RWPE2 (cell line): ENCODE data around the gene NRG2.

Experiments used
- ATAC-seq: fragments of 200-7000 bp; cut with Tn5 transposase; 3 replicates; pipeline ENCODE4 v1.9.1; 2021; ENCODE audit warnings: low read depth
- DNase-seq: peaks from one replicate; pipeline ENCODE4 v3.0.0-alpha.2; 2020; ENCODE audit warnings: low spot score
- H3K27ac ChIP-seq: fragments of 450-650 bp; 2 replicates; pipeline ENCODE4 v1.5.1; 2017; ENCODE audit warnings: mild to moderate bottlenecking; ENCODE audit not compliant: poor library complexity, severe bottlenecking
- H3K27me3 ChIP-seq: fragments of 250-450 bp; sonication (Bioruptor Pico); 2 replicates; pipeline ENCODE4 v1.5.1; 2021; ENCODE audit warnings: mild to moderate bottlenecking, moderate library complexity; ENCODE audit not compliant: insufficient read depth, poor library complexity, severe bottlenecking
- H3K36me3 ChIP-seq: fragments of 250-450 bp; sonication (Bioruptor Pico); 2 replicates; pipeline ENCODE4 v1.5.1; 2020; ENCODE audit warnings: low read depth, mild to moderate bottlenecking, moderate library complexity
- H3K4me1 ChIP-seq: fragments of 250-450 bp; sonication (Bioruptor Pico); 2 replicates; pipeline ENCODE4 v1.5.1; 2021; ENCODE audit warnings: mild to moderate bottlenecking, moderate library complexity; ENCODE audit not compliant: insufficient read depth, poor library complexity, severe bottlenecking
- H3K4me3 ChIP-seq: fragments of 250-450 bp; sonication (Bioruptor Pico); 2 replicates; pipeline ENCODE4 v1.5.1; 2021; ENCODE audit warnings: mild to moderate bottlenecking, moderate library complexity; ENCODE audit not compliant: severe bottlenecking
- H3K9me3 ChIP-seq: fragments of 250-450 bp; sonication (Bioruptor Pico); 2 replicates; pipeline ENCODE4 v1.5.1; 2021; ENCODE audit warnings: mild to moderate bottlenecking, moderate library complexity; ENCODE audit not compliant: severe bottlenecking
- CTCF ChIP-seq: fragments of 450-650 bp; IDR thresholded peaks from one replicate; pipeline ENCODE4 v1.5.1; 2017; ENCODE audit warnings: mild to moderate bottlenecking, moderate library complexity; ENCODE audit not compliant: poor library complexity, severe bottlenecking

The NRG2 gene

DNA sequence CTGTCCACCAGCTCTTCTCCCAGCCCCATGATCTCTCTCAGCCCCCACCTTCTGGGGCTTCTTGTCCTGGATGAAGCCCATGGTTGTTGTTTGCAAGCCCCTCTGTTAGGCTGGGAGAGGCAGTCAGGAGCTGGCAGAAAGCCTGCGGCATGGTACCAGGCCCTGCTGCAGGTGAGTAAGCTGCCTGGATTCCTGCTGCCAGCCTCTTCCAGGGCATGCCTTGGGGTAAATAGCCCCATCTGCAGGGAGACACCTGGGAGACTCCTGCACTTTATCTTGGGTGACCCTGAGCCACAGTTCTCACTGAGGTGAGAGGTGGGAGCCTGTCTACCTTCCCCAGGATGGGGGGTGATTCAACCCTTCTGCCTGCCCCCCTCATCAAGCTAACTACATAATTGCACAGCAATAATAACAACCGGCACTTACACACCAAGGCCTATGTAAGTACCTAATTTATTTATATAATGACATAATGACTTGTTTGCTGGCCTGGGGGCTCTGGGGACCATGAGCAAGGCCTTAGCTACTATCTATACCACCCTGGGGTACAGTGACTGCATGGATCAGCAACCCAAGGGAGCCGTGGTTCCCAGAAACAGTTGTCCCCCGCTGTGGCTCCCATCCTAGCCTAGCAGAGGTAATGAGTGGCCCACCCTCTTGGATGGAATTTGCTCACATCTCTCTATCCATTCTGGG lies 131.5 kb downstream of the NRG2 start:
- Histone ChIP-seq H3K36me3 (no peaks in the 10 kb centered on the region), H3K27me3 (no peaks in the 10 kb centered on the region), H3K4me1 (peaks cover 7% of the 10 kb centered on the region), H3K27ac (no peak overlapping the region), H3K9me3 (no peaks in the 10 kb centered on the region), H3K4me3 (no peak overlapping the region)
- no peak for TF ChIP-seq CTCF
- DNase-seq (no peak), ATAC-seq (0 out of 3 replicates have a peak, but pooled peaks have one; percentile 37)

- Histone ChIP-seq H3K9me3 (no peaks in the 10 kb centered on the region), H3K27me3 (no peaks in the 10 kb centered on the region), H3K4me3 (no peak overlapping the region), H3K4me1 (peaks cover 7% of the 10 kb centered on the region), H3K27ac (no peak overlapping the region), H3K36me3 (no peaks in the 10 kb centered on the region)
- DNase-seq (no peak), ATAC-seq (peak; percentile 19; the same call in 1 of the 3 replicates)
- no peak for TF ChIP-seq CTCF
These were observed 132.2 kb downstream of the NRG2 start for GRCh38 chr5:139910901-139911300.

- Histone ChIP-seq H3K27me3 (peaks cover 7% of the 10 kb centered on the region), H3K4me1 (peaks cover 7% of the 10 kb centered on the region), H3K4me3 (no peak overlapping the region), H3K36me3 (no peaks in the 10 kb centered on the region), H3K9me3 (no peaks in the 10 kb centered on the region), H3K27ac (no peak overlapping the region)
- no peak for ATAC-seq
- no peak for DNase-seq
- no peak for TF ChIP-seq CTCF
These were observed 133.1 kb downstream of the NRG2 start for GRCh38 chr5:139910036-139910435.

DNA sequence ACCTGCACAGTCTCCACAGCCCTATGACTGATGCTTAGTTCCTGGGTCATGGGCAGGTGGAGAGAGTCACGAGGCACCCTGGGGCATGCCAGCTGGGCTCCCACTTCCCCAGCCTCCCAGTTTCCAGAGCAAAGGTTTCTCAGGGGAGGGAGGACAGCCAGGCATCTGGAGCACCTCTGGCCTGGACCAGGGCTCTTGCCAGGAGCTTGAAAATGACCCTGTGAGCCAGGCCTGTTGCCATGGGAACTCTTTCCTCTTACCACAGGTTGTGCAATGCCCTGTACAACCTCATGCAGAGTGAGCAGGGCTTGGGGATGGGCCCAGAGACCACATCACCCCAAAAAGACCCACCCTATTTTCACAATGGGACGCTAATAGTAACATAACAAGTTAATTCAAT lies 134.3 kb downstream of the NRG2 start:
- H3K4me3 ChIP-seq = no peak overlapping the region
- H3K4me1 ChIP-seq = peaks cover 7% of the 10 kb centered on the region
- H3K27ac ChIP-seq = no peak overlapping the region
- TF ChIP-seq CTCF = no peak
- peaks cover 20% of the 10 kb centered on the region for H3K27me3 ChIP-seq
- ATAC-seq (no peak), DNase-seq (no peak)
- H3K9me3 ChIP-seq = no peaks in the 10 kb centered on the region
- no peaks in the 10 kb centered on the region for H3K36me3 ChIP-seq

DNA sequence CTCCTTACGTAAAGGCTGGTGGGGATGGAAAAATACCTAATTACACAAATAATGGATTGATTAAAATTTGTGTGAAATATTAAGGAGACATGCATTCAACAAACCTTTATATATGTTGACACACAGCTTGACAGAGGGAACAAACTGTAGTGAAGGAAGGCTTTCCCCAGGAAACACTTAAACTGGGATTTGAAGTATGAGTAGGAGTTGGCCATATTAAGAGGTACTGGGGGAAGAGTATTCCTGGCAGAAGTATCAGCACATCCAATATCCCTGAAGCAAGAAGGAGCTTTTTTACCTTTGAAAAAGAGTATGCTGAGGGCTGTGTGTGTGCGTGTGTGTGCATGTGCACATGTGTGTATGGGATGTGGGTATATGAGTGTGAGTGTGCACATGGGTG lies 136.4 kb downstream of the NRG2 start:
- DNase-seq (no peak), ATAC-seq (no peak)
- Histone ChIP-seq H3K27me3 (peaks cover 41% of the 10 kb centered on the region), H3K36me3 (no peaks in the 10 kb centered on the region), H3K9me3 (no peaks in the 10 kb centered on the region), H3K27ac (no peak overlapping the region), H3K4me1 (peaks cover 7% of the 10 kb centered on the region), H3K4me3 (no peak overlapping the region)
- no peak for TF ChIP-seq CTCF
